H1 (cell line): Measurements from ENCODE around the gene NFIX. TPM values are rescaled to one million over a fixed set of nuclear protein-coding genes. Genes with fewer than 3 reads are reported as not detected.

Experiments
- CTCF ChIA-PET: fragments of 300-600 bp; sonication (Branson Sonifier 250); formaldehyde crosslinking; loops from one replicate; lab custom pipeline; 2021; ENCODE audit not compliant: partially characterized antibody; lab: Charles Lee
- POLR2A ChIA-PET: fragments of 300-600 bp; sonication (Branson Sonifier 250); formaldehyde crosslinking; loops from one replicate; lab custom pipeline; 2021; ENCODE audit warnings: inconsistent platforms; ENCODE audit not compliant: partially characterized antibody; lab: Charles Lee
- DNase-seq, 2 experiments: peaks; one replicate each; pipeline versions ENCODE4 v3.0.0 to v3.0.0-alpha.2; 2010 to 2022; ENCODE audit warnings: low spot score in 2 of 2, low read depth in 1 of 2, mixed read lengths in 1 of 2
- FAIRE-seq: peaks from 2 replicates; lab custom pipeline; 2011; peaks lifted over from hg19 to GRCh38; lab: Jason Lieb, UNC
- H2AFZ ChIP-seq: 2 replicates; pipeline ENCODE4 v1.8.1; 2012; ENCODE audit warnings: low read length, inconsistent platforms
- H2AK5ac ChIP-seq: 2 replicates; pipeline ENCODE4 v1.6.1; 2013; ENCODE audit warnings: low read depth, low read length
- H2BK120ac ChIP-seq: replicated peaks from 2 replicates; pipeline ENCODE3; 2013; ENCODE audit warnings: low read depth, low read length, inconsistent platforms
- H2BK12ac ChIP-seq: 2 replicates; pipeline ENCODE4 v1.6.1; 2013; ENCODE audit warnings: low read depth, low read length
- H2BK15ac ChIP-seq: 2 replicates; pipeline ENCODE4 v1.6.1; 2013; ENCODE audit warnings: low read length
- H2BK20ac ChIP-seq: 2 replicates; pipeline ENCODE4 v1.6.1; 2013; ENCODE audit warnings: low read length
- H2BK5ac ChIP-seq: 2 replicates; pipeline ENCODE4 v1.6.1; 2013; ENCODE audit warnings: low read depth, low read length
- H3K14ac ChIP-seq: 2 replicates; pipeline ENCODE4 v1.6.1; 2013; ENCODE audit warnings: inconsistent platforms; ENCODE audit not compliant: insufficient read length
- H3K18ac ChIP-seq: 2 replicates; pipeline ENCODE4 v1.6.1; 2013; ENCODE audit warnings: low read length; ENCODE audit errors: extremely low read depth
- H3K23ac ChIP-seq: 2 replicates; pipeline ENCODE4 v1.6.1; 2013; ENCODE audit warnings: inconsistent platforms; ENCODE audit not compliant: insufficient read length
- H3K23me2 ChIP-seq: 2 replicates; pipeline ENCODE4 v1.6.1; 2013; ENCODE audit warnings: low read depth, low read length
- H3K27ac ChIP-seq: 2 replicates; pipeline ENCODE4 v1.6.1; 2011; ENCODE audit warnings: low read depth, low read length, inconsistent platforms
- H3K27me3 ChIP-seq, 4 experiments: replicated peaks in 1 of 4; 1 replicate in 1 of 4; 2 replicates in 3 of 4; pipeline versions ENCODE4 v1.6.1 to v1.8.1; 2011 to 2013; ENCODE audit warnings: low read length in 3 of 4, mild to moderate bottlenecking in 3 of 4, inconsistent platforms in 2 of 4, mixed read lengths in 2 of 4, moderate library complexity in 1 of 4; ENCODE audit not compliant: control insufficient read depth in 3 of 4, insufficient read depth in 3 of 4; ENCODE audit errors: extremely low read depth in 1 of 4
- H3K36me3 ChIP-seq, 4 experiments: 2 replicates each; pipeline versions ENCODE4 v1.6.1 to v1.8.1; 2011 to 2013; ENCODE audit warnings: mild to moderate bottlenecking in 4 of 4, low read length in 3 of 4, moderate library complexity in 2 of 4, control low read depth in 1 of 4, inconsistent platforms in 1 of 4; ENCODE audit not compliant: insufficient read depth in 4 of 4, control insufficient read depth in 2 of 4
- H3K4ac ChIP-seq: replicated peaks from 2 replicates; pipeline ENCODE3; 2013; ENCODE audit warnings: low read length, low read depth, mixed read lengths, inconsistent platforms; ENCODE audit not compliant: insufficient read length
- H3K4me1 ChIP-seq, 4 experiments: replicated peaks in 1 of 4; 1 replicate in 1 of 4; 2 replicates in 3 of 4; pipeline versions ENCODE4 v1.6.1 to v1.8.1; 2011 to 2013; ENCODE audit warnings: low read length in 3 of 4, inconsistent platforms in 2 of 4, mixed read lengths in 1 of 4; ENCODE audit not compliant: insufficient read depth in 4 of 4, control insufficient read depth in 3 of 4
- H3K4me2 ChIP-seq, 2 experiments: 2 replicates each; pipeline versions ENCODE4 v1.6.1 to v1.8.1; 2011 to 2013; ENCODE audit warnings: low read depth in 2 of 2, low read length in 2 of 2, control low read depth in 1 of 2, inconsistent platforms in 1 of 2, mild to moderate bottlenecking in 1 of 2; ENCODE audit not compliant: insufficient read depth in 1 of 2
- H3K4me3 ChIP-seq, 4 experiments: fragments of 200-600, 300-600 bp in 1 of 4; sonication (generic), shearing (Covaris generic), sonication (Bioruptor Twin) in 1 of 4; 2 replicates each; pipeline versions ENCODE4 v1.5.1 to v1.8.1; 2011 to 2016; ENCODE audit warnings: low read length in 4 of 4, low read depth in 3 of 4, control low read depth in 2 of 4, inconsistent platforms in 2 of 4, mild to moderate bottlenecking in 2 of 4, mixed read lengths in 1 of 4, moderate library complexity in 1 of 4; ENCODE audit not compliant: insufficient read depth in 2 of 4; ENCODE audit errors: extremely low read depth in 1 of 4
- H3K56ac ChIP-seq: replicated peaks from 2 replicates; pipeline ENCODE3; 2013; ENCODE audit warnings: low read depth, mild to moderate bottlenecking, mixed read lengths, low read length, inconsistent platforms; ENCODE audit not compliant: insufficient read length
- H3K79me1 ChIP-seq: 2 replicates; pipeline ENCODE4 v1.6.1; 2013; ENCODE audit warnings: low read depth, low read length, control low read depth
- H3K79me2 ChIP-seq, 2 experiments: 2 replicates each; pipeline versions ENCODE4 v1.6.1 to v1.8.1; 2012 to 2013; ENCODE audit warnings: low read length in 2 of 2, mild to moderate bottlenecking in 2 of 2, inconsistent platforms in 1 of 2; ENCODE audit not compliant: insufficient read depth in 2 of 2, control insufficient read depth in 1 of 2
- H3K9ac ChIP-seq, 4 experiments: replicated peaks in 1 of 4; 1 replicate in 1 of 4; 2 replicates in 3 of 4; pipeline versions ENCODE4 v1.6.1 to v1.8.1; 2011 to 2013; ENCODE audit warnings: low read depth in 3 of 4, low read length in 3 of 4, control low read depth in 2 of 4, mild to moderate bottlenecking in 2 of 4, moderate library complexity in 2 of 4, inconsistent platforms in 1 of 4; ENCODE audit errors: extremely low read depth in 1 of 4
- H3K9me3 ChIP-seq, 2 experiments: 2 replicates each; pipeline versions ENCODE4 v1.6.1 to v1.8.1; 2012 to 2013; ENCODE audit warnings: mild to moderate bottlenecking in 2 of 2, moderate library complexity in 2 of 2, control low read depth in 1 of 2, inconsistent platforms in 1 of 2, low read depth in 1 of 2, low read length in 1 of 2, mixed read lengths in 1 of 2; ENCODE audit not compliant: insufficient read depth in 2 of 2
- H4K20me1 ChIP-seq, 2 experiments: replicated peaks in 1 of 2; 2 replicates each; pipeline versions ENCODE3 to v1.8.1; 2011 to 2013; ENCODE audit warnings: inconsistent platforms in 2 of 2, low read length in 2 of 2, mild to moderate bottlenecking in 1 of 2; ENCODE audit not compliant: insufficient read depth in 2 of 2, control insufficient read depth in 1 of 2
- H4K5ac ChIP-seq: 2 replicates; pipeline ENCODE4 v1.6.1; 2013; ENCODE audit warnings: low read length, low read depth, mixed read lengths, inconsistent platforms; ENCODE audit not compliant: insufficient read length
- H4K8ac ChIP-seq: 2 replicates; pipeline ENCODE4 v1.8.0; 2013; ENCODE audit warnings: mild to moderate bottlenecking, moderate library complexity, low read length, inconsistent platforms; ENCODE audit not compliant: insufficient read depth; ENCODE audit errors: extremely low read depth
- H4K91ac ChIP-seq: replicated peaks from 2 replicates; pipeline ENCODE3; 2013; ENCODE audit warnings: low read length, mixed read lengths, inconsistent platforms; ENCODE audit not compliant: insufficient read length
- CREB1 ChIP-seq: IDR thresholded peaks from 2 replicates; pipeline ENCODE4 v1.6.1; 2012; ENCODE audit warnings: inconsistent platforms
- EGR1 ChIP-seq: IDR thresholded peaks from 2 replicates; pipeline ENCODE4 v1.6.1; 2011; ENCODE audit warnings: low read depth, low read length, borderline replicate concordance
- EZH2 ChIP-seq: fragments of 200-600 bp; sonication (generic); IDR thresholded peaks from 2 replicates; pipeline ENCODE4 v1.7.1; 2012; ENCODE audit warnings: low read depth, mild to moderate bottlenecking, moderate library complexity, low read length, inconsistent platforms; ENCODE audit not compliant: severe bottlenecking
- GTF2F1 ChIP-seq: IDR thresholded peaks from 2 replicates; pipeline ENCODE4 v1.6.1; 2012; ENCODE audit warnings: low read depth, low read length, improper control_type of control experiment, borderline replicate concordance
- KDM1A ChIP-seq: fragments of 200-600, 300-600 bp; sonication (generic); IDR thresholded peaks from 2 replicates; pipeline ENCODE4 v1.7.1; 2016; ENCODE audit warnings: mild to moderate bottlenecking, low read length, borderline replicate concordance
- KDM5A ChIP-seq: fragments of 200-600 bp; IDR thresholded peaks from 2 replicates; pipeline ENCODE4 v1.7.1; 2012; ENCODE audit warnings: mild to moderate bottlenecking, low read length, inconsistent platforms, mixed read lengths
- NRF1 ChIP-seq: IDR thresholded peaks from 2 replicates; pipeline ENCODE4 v1.6.1; 2011; ENCODE audit warnings: mild to moderate bottlenecking, low read depth, low read length, improper control_type of control experiment
- PHF8 ChIP-seq: fragments of 200-600 bp; sonication (generic); conservative IDR thresholded peaks from 2 replicates; pipeline ENCODE4 v1.7.1; 2012; ENCODE audit warnings: low read depth, mild to moderate bottlenecking, inconsistent platforms, low read length, moderate library complexity
- POLR2A ChIP-seq, 2 experiments: IDR thresholded peaks; 1 replicate in 1 of 2; 2 replicates in 1 of 2; pipeline ENCODE4 v1.6.1; 2011; ENCODE audit warnings: low read depth in 2 of 2, low read length in 2 of 2, mild to moderate bottlenecking in 2 of 2; ENCODE audit errors: control extremely low read depth in 1 of 2
- RFX5 ChIP-seq: IDR thresholded peaks from 2 replicates; pipeline ENCODE4 v1.6.1; 2011; ENCODE audit warnings: low read depth, low read length, improper control_type of control experiment, borderline replicate concordance
- SRF ChIP-seq: IDR thresholded peaks from 2 replicates; pipeline ENCODE4 v1.6.1; 2011; ENCODE audit warnings: mild to moderate bottlenecking, low read depth, low read length, moderate library complexity
- TAF7 ChIP-seq: optimal IDR thresholded peaks from 2 replicates; pipeline ENCODE3; 2011; ENCODE audit warnings: low read depth, mild to moderate bottlenecking, inconsistent platforms, low read length, moderate library complexity, borderline replicate concordance
- WGBS, 2 experiments: shearing (Covaris generic) in 1 of 2; methylation state at CpG; one replicate each; pipeline versions ENCODE4 v1.1.6 to v1.1.7; 2013 to 2015; ENCODE audit warnings: low lambda C conversion rate in 2 of 2, mixed read lengths in 2 of 2, inconsistent platforms in 1 of 2, low coverage in 1 of 2, missing lambda C conversion rate in 1 of 2; ENCODE audit not compliant: insufficient replicate concordance in 2 of 2, insufficient coverage in 1 of 2, insufficient read length in 1 of 2; ENCODE audit errors: extremely low coverage in 1 of 2, missing lambda C conversion rate in 1 of 2; 5-methylcytosine and 5-hydroxymethylcytosine counted together
- polyA plus RNA-seq, 7 experiments: library from polyadenylated mRNA; depleted of rRNA in 3 of 7; stranded (reverse) in 5 of 7; unstranded in 2 of 7; fragments of >200 nt in 5 of 7; fragments of 200-250 nt in 2 of 7; gene quantifications; 1 replicate in 5 of 7; 2 replicates in 1 of 7; 4 replicates in 1 of 7; pipeline versions ENCODE4 v1.2.1 to v1.2.3, GENCODE V29; 2011 to 2013; ENCODE audit warnings: missing spikeins in 2 of 7, mixed read lengths in 2 of 7
- total RNA-seq: library from RNA; stranded (reverse); fragmentation: NEBNext Ultra II Directional; extraction: Animal tissue kit (Norgen Biotek cat#: 25700); gene quantifications from 2 replicates; pipeline ENCODE4 v1.2.1, GENCODE V29; 2021

NFIX gene
- total and polyA plus RNA-seq, 2 of the 8 experiments (the other 6 are each of a cell fraction or from before 2014, with no cell fraction given), result 0.03 to 0.20 TPM

- Histone ChIP-seq H4K8ac (peak within 1 kb of the TSS; percentile 100; the same call in 1 of the 2 replicates), H3K18ac (no peak within 1 kb of the TSS; the same call in 1 of the 2 replicates), H3K23me2 (no peaks in the 10 kb centered on the region), H3K56ac (peak within 1 kb of the TSS; percentile 77), H3K23ac (no peak within 1 kb of the TSS), H3K27me3 (no peaks in the 10 kb centered on the region), H3K14ac (no peak within 1 kb of the TSS), H2BK12ac (no peak within 1 kb of the TSS), H3K27ac (peak within 1 kb of the TSS; percentile 96), H3K79me1 (peaks cover 2% of the 10 kb centered on the region; the same call in 1 of the 2 replicates), H2BK15ac (no peak within 1 kb of the TSS; the same call in 1 of the 2 replicates), H3K9ac (peak within 1 kb of the TSS; percentile 80 to 99 (median 94)), H2BK120ac (no peak within 1 kb of the TSS), H4K91ac (no peak within 1 kb of the TSS), H2AK5ac (no peak within 1 kb of the TSS; the same call in 1 of the 2 replicates), H4K20me1 (peaks cover 5% of the 10 kb centered on the region in 2 experiments), H2BK20ac (no peak within 1 kb of the TSS), H4K5ac (peak within 1 kb of the TSS; percentile 97), H3K4me1 (peaks cover 0 to 3% (median under 1%) of the 10 kb centered on the region in 4 experiments; a peak in 1 of 7 replicates), H2BK5ac (peak within 1 kb of the TSS; percentile 98), H2AFZ (no peak within 1 kb of the TSS), H3K79me2 (peaks cover 0 to 23% of the 10 kb centered on the region in 2 experiments; a peak in 2 of 4 replicates), H3K4me2 (peak within 1 kb of the TSS; percentile 79 to 80), H3K4ac (no peak within 1 kb of the TSS), H3K9me3 (no peaks in the 10 kb centered on the region), H3K36me3 (peaks cover 28 to 66% (median 53%) of the 10 kb centered on the region in 4 experiments), H3K4me3 (peak within 1 kb of the TSS; percentile 77 to 93 (median 90))
- POLR2A ChIA-PET, result interaction anchor here (0.7 to 4.0 kb wide), 20 partner anchors 8 to 209 kb away, joined by 3 to 43 read pairs (median 6); partner anchors contain the start of genes CALR, DNASE2, FARSA and GADD45GIP1
- no peak for FAIRE-seq
- CTCF ChIA-PET, result interaction anchor here (0.6 to 2.2 kb wide), 3 partner anchors 20 to 120 kb away, joined by 3 to 5 read pairs (median 4); no protein-coding TSS in a partner anchor
- 2% methylated on average over 56 of the region's 62 CpGs; no CpG with 5 or more reads in 1 of the 2 experiments for WGBS, 2 experiments
- peak; percentile 96 to 99 for DNase-seq
- TF ChIP-seq GTF2F1 (peak; percentile 80; the same call in 1 of the 2 replicates), RFX5 (no peak), EGR1 (peak; percentile 39; the same call in 1 of the 2 replicates), NRF1 (peak; percentile 91), EZH2 (no peak), SRF (0 out of 2 replicates have a peak, but pooled peaks have one; percentile 7), KDM1A (no peak), POLR2A (IDR thresholded peaks at IDR 0.05; ENCODE audit: control extremely low read depth in 1 of 2, low read depth in 2 of 2, low read length in 2 of 2) (peak; percentile 98), TAF7 (peak; percentile 97), KDM5A (0 out of 2 replicates have a peak, but pooled peaks have one; percentile 28), CREB1 (peak; percentile 99), PHF8 (peak; percentile 96)
Observed at GRCh38 chr19:12945479-12946091, 49.7 kb upstream of the NFIX start, which contains the start of gene RAD23A. TSS of gene RAD23A (plus strand) at chr19:12945862. CDS start at chr19:12945949, 87 bp downstream.
